Mammary epithelial cell (primary cell): ENCODE measurements around the gene TLK1.

Experiments used
- EZH2 ChIP-seq: IDR thresholded peaks from 2 replicates; pipeline ENCODE4 v1.6.1; 2012; ENCODE audit warnings: low read length, inconsistent platforms, borderline replicate concordance
- TF ChIP-seq, protein P1 (sequence below), 2 donors: IDR thresholded peaks in 1 of 2; conservative IDR thresholded peaks in 1 of 2; 2 replicates each; pipeline ENCODE4 v1.5.1; 2011 to 2012; ENCODE audit warnings: inconsistent platforms in 2 of 2, low read length in 2 of 2, mild to moderate bottlenecking in 2 of 2, control low read depth in 1 of 2, low read depth in 1 of 2; ENCODE audit not compliant: insufficient read depth in 1 of 2; ENCODE audit errors: extremely low read depth in 1 of 2

DNA sequence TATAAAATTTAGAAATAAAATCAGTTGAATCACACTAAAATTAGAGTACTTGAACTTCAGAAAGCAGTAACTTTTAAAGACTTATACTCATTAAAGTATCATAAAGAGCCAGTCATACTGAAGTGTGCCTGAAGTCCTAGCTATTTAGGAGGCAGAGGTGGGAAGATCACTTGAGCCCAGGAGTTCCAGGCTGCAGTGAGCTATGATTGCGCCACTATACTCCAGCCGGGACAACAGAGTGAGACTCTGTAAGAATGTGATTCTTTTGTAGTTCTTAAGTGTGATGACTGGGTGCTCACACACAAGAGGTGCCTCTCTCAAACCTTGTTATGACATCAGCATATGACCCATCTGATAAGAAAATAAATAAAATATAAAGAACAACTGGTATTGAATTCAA lies 14.6 kb downstream of the TLK1 start:
- TF ChIP-seq, protein P1, sequence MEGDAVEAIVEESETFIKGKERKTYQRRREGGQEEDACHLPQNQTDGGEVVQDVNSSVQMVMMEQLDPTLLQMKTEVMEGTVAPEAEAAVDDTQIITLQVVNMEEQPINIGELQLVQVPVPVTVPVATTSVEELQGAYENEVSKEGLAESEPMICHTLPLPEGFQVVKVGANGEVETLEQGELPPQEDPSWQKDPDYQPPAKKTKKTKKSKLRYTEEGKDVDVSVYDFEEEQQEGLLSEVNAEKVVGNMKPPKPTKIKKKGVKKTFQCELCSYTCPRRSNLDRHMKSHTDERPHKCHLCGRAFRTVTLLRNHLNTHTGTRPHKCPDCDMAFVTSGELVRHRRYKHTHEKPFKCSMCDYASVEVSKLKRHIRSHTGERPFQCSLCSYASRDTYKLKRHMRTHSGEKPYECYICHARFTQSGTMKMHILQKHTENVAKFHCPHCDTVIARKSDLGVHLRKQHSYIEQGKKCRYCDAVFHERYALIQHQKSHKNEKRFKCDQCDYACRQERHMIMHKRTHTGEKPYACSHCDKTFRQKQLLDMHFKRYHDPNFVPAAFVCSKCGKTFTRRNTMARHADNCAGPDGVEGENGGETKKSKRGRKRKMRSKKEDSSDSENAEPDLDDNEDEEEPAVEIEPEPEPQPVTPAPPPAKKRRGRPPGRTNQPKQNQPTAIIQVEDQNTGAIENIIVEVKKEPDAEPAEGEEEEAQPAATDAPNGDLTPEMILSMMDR (conservative IDR thresholded peaks at IDR 0.05 in 1 of 2, IDR thresholded peaks at IDR 0.05 in 1 of 2; ENCODE audit: extremely low read depth in 1 of 2, insufficient read depth in 1 of 2, low read depth in 1 of 2, low read length in 2 of 2) = no peak
- no peak for TF ChIP-seq EZH2
